Muscle of leg (tissue), 11 donors: Measurements from ENCODE around the gene KIF3A. TPM values are rescaled to one million over a fixed set of nuclear protein-coding genes. Genes with fewer than 3 reads are reported as not detected.

Source experiments
- DNase-seq: peaks from one replicate; pipeline ENCODE4 v3.0.0; 2013
- H3K27ac ChIP-seq: one replicate; pipeline ENCODE4 v1.5.1; 2013; ENCODE audit warnings: mild to moderate bottlenecking, low read length, control low read depth
- H3K27me3 ChIP-seq: one replicate; pipeline ENCODE4 v1.6.1; 2013; ENCODE audit warnings: low read length; ENCODE audit not compliant: control insufficient read depth, insufficient read depth
- H3K36me3 ChIP-seq: one replicate; pipeline ENCODE4 v1.6.1; 2013; ENCODE audit warnings: low read length; ENCODE audit not compliant: control insufficient read depth, insufficient read depth
- H3K4me1 ChIP-seq: one replicate; pipeline ENCODE4 v1.6.1; 2013; ENCODE audit warnings: low read length; ENCODE audit not compliant: control insufficient read depth, insufficient read depth
- H3K4me3 ChIP-seq: one replicate; pipeline ENCODE4 v1.5.1; 2013; ENCODE audit warnings: low read length, control low read depth
- H3K9me3 ChIP-seq: replicated peaks from 2 replicates; pipeline ENCODE4 v1.6.1; 2013; ENCODE audit warnings: low read depth, low read length; ENCODE audit not compliant: control insufficient read depth
- WGBS: methylation state at CpG from one replicate; pipeline ENCODE4 v1.1.5; 2013; ENCODE audit warnings: missing lambda C conversion rate; ENCODE audit not compliant: insufficient coverage; 5-methylcytosine and 5-hydroxymethylcytosine counted together
- polyA plus RNA-seq, 8 donors: library from polyadenylated mRNA; unstranded; fragments of 120-200 nt; gene quantifications; one replicate each; pipeline versions ENCODE4 v1.2.1 to v1.2.3, GENCODE V29; 2013; ENCODE audit warnings: inconsistent platforms in 1 of 8, low replicate concordance in 1 of 8; ENCODE audit not compliant: insufficient read length in 8 of 8, insufficient read depth in 1 of 8
- total RNA-seq: library from RNA; stranded (reverse); fragments of 120-200 nt; gene quantifications from one replicate; pipeline ENCODE4 v1.2.4, GENCODE V29; 2013

Gene KIF3A
- total and polyA plus RNA-seq, 9 donors = 4.2 to 10.3 (median 6.6) TPM

DNA sequence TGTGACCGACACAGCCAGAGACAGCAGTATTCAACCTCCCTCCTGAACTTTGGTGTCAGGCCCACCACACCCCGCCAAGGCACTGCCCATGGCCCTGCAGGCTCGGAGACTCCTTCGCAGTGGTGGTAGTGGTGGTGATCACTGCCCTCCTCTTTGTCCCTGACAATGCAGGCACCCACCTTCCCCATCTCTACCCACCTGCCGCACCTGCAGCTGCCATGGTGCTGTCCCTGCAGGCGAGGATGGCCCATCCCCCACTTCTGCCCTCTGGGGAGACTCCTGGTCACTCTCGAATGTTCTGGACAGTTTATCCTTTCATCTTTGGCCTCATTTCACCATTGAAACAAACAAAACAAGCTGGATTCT, 67.9 kb downstream of the KIF3A start:
- WGBS = 78% methylated on average over 4 of the region's 7 CpGs
- Histone ChIP-seq H3K9me3 (no peaks in the 10 kb centered on the region), H3K36me3 (no peaks in the 10 kb centered on the region), H3K27me3 (peaks cover 3% of the 10 kb centered on the region), H3K4me1 (no peaks in the 10 kb centered on the region), H3K27ac (no peak overlapping the region), H3K4me3 (no peak overlapping the region)
- DNase-seq = no peak

DNA sequence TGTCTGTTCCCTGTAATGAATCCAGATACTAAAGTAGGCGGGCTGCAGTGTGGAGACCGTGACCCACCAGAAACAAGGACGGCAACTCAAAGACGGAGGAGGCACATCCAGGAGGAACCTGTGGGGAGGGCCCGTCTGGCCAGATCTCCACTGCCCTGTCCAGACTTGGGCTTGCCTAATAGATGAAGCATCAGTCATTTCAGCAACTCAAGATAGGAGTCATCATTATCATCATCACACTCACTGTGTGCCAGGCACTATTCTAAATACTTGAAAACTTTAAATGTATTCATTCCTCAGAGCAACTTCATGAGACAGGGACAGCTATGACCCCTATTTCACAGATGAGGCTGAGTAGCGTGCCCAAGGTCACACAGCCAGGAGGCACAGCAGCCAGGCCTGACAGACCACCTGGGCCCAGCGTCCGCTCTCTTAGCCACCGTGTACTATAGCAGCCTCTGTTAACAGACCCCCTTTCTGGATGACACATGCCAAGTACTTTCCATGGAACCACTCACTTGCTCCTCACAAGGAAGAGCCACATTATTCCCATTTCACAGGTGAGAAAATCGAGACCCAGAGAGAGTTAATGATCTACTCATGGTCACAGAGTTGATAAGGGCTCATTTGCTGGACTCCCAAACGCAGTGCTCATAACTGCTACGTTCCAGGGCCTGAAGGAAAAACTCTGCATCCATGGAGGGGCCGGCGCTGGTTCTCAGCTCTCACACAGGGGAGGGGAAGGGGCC, 68.5 kb downstream of the KIF3A start:
- Histone ChIP-seq H3K27ac (no peak overlapping the region), H3K27me3 (peaks cover 3% of the 10 kb centered on the region), H3K4me1 (no peaks in the 10 kb centered on the region), H3K4me3 (no peak overlapping the region), H3K9me3 (no peaks in the 10 kb centered on the region), H3K36me3 (no peaks in the 10 kb centered on the region)
- DNase-seq = no peak
- WGBS = 72% methylated on average over 7 of the region's 14 CpGs

DNA sequence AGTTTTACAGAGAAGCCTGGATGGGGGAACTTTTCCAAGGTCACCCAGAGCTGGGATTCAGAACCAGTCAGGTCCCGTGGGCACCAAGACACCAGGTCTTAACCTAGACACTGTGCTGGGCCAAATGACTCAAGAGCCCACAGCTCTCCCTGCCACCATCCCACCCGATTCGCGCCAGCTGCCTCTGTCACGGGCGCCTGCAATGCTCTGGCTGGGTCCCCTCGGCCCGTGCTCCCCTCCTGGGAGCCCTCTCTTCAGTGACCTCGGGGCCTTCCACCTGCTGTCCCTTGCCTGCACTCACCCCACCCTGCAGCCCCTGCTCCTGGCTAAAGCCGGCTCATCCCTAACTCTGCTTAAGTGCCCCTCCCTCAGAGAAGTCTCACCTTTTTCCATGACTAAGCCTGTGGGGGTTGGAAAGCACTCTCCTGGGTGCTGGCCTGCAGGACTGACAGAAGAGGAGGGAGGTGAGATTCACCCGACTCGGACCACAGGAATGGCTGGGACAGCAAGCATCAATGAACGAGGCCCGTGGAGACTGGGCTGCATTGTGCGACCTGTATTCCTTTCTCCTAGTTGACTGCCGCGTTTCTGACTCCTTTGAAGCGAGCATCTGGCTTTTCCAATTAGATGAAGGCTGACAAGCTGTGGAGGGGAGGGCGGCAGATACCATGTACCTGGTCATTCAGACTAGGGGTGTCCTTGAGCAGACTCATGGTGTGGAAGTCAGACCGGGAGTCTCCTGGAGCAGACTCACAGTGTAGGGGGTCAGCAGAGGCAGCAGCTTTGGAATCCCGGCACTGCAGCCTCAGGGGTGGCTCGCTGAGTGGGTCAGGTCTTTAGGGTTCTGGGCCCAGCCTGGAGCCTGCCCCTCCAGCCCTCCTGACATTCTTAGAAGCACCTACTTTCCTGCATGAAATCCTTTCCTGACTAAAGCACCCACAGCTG, 69.3 kb downstream of the KIF3A start:
- WGBS = 58% methylated on average over 20 of the region's 22 CpGs
- no peaks in the 10 kb centered on the region for H3K36me3 ChIP-seq
- DNase-seq = no peak
- H3K27me3 ChIP-seq = peaks cover 3% of the 10 kb centered on the region
- no peak overlapping the region for H3K4me3 ChIP-seq
- H3K27ac ChIP-seq = no peak overlapping the region
- no peaks in the 10 kb centered on the region for H3K9me3 ChIP-seq
- peaks cover 6% of the 10 kb centered on the region for H3K4me1 ChIP-seq

DNA sequence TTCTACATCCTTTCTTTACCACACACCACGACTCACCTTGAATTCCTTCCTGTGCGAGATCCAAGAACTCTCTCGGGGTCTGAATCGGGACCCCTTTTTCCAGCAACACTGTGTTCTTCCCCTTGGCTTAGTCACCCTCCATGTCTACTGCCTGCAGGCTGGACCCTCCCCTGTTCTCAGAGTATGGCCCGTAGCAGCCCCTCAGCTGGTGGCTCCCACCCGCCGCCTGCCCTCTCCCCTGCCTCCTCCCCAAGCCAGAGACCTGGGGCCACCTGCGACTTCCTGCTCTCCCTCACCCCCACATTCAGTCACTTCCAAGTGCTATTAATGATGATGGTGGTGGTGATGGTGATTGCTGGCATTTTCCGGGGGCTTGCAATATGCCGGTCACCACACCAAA, 70.0 kb downstream of the KIF3A start:
- DNase-seq = no peak
- Histone ChIP-seq H3K36me3 (no peaks in the 10 kb centered on the region), H3K27ac (no peak overlapping the region), H3K4me3 (no peak overlapping the region), H3K4me1 (peaks cover 7% of the 10 kb centered on the region), H3K27me3 (peaks cover 3% of the 10 kb centered on the region), H3K9me3 (no peaks in the 10 kb centered on the region)
- 83% methylated on average over 5 of the region's 10 CpGs for WGBS

DNA sequence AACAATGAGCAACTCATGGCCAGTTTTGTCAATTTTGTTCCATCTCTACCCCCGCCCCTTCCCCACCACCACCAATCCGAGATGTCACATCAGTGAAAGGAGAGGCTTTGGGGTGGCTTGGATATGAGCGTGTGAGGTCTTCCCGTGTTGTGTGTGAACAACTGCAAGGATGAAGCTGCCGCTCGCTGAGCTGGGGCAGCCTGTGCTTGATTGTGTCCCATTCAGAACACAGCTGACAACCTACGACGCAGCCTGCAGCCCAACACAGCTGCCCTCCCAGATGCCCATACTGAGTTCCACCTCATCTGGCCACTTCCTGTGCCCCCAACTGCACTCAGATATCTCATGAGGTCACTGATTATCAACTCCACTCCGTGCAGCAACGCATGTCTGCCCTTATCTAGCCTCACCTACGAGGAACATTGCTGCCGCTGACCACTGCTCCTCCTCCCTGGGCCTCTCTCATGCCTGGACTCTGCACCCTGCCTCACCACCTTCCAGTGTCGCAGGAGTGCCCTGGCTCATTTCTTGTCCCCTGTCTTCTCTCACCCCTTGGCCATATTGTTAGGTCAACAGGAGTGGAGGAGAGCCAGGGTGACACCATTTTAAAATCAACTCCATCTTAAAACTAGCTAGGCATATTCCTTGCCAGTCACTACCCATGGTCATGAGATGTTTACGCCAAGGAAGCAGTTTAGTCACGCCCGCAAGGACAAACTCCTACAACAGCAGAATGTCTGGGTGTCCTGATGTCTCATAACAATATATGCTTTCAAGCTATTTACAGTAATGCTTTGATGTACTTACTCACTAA, 70.8 kb downstream of the KIF3A start:
- peaks cover 3% of the 10 kb centered on the region for H3K27me3 ChIP-seq

DNA sequence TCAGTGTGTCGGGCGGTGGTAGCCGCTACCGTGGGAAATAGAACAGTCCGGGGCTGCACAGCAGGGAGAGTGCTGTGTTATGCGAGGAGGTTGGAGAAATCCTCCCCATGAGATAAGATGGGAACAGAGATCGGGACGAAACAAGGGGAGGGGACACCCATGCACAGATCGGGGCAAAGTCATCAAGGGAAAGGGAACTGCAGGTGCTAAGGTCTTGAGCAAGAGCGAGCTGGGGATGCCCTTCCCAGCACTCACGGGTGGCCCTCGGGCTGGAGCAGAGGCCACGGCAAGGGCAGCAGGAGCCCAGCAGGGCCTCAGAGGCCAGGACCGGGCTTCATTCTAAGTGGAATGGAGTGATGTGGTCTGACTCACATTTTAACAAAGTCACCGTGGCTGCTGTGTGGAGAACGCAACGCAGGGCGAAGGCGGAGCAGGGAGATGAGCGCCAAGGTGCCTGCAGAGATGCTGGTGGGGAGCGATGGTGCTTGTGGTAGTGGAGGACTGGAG, 71.7 kb downstream of the KIF3A start:
- Histone ChIP-seq H3K36me3 (no peaks in the 10 kb centered on the region), H3K27ac (no peak overlapping the region), H3K27me3 (peaks cover 3% of the 10 kb centered on the region), H3K4me1 (peaks cover 7% of the 10 kb centered on the region), H3K9me3 (no peaks in the 10 kb centered on the region), H3K4me3 (no peak overlapping the region)
- DNase-seq = no peak
- WGBS = 88% methylated on average over 17 of the region's 21 CpGs

More for the DNA sequence above, 70.8 kb downstream of the KIF3A start:
- WGBS = 87% methylated on average over 8 of the region's 16 CpGs
- Histone ChIP-seq H3K4me3 (no peak overlapping the region), H3K27ac (no peak overlapping the region), H3K4me1 (peaks cover 7% of the 10 kb centered on the region), H3K36me3 (no peaks in the 10 kb centered on the region), H3K9me3 (no peaks in the 10 kb centered on the region)
- DNase-seq = no peak

DNA sequence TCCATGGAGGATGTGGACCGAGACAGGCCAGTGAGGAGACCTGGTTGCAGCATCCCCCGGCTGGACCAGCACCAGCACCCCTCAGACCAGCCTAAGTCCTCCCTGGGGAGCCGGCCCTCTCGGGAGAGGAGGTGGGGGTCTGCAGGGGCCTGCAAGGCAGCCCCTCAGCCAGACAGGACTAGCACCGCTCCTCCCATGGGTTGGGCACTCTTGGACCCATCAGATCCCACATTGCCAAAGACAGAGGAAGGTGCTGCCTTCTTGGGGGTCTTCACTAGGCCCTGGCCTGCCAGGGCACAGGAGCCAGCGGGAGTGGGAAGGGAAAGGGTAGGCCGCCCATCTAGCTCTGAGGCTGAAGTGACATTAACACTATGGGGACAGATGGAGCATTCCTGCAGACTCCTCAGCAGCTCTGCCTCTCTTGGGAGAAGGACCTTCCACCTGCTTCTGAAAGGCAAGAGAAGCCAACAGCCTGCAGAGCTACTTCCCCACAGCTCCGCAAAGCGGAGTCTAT, 72.6 kb downstream of the KIF3A start:
- WGBS = 91% methylated on average over 7 of the region's 9 CpGs
- no peaks in the 10 kb centered on the region for H3K36me3 ChIP-seq
- no peak overlapping the region for H3K27ac ChIP-seq
- H3K9me3 ChIP-seq = no peaks in the 10 kb centered on the region
- H3K4me3 ChIP-seq = no peak overlapping the region
- H3K4me1 ChIP-seq = peaks cover 7% of the 10 kb centered on the region
- peaks cover 3% of the 10 kb centered on the region for H3K27me3 ChIP-seq
- DNase-seq = no peak

DNA sequence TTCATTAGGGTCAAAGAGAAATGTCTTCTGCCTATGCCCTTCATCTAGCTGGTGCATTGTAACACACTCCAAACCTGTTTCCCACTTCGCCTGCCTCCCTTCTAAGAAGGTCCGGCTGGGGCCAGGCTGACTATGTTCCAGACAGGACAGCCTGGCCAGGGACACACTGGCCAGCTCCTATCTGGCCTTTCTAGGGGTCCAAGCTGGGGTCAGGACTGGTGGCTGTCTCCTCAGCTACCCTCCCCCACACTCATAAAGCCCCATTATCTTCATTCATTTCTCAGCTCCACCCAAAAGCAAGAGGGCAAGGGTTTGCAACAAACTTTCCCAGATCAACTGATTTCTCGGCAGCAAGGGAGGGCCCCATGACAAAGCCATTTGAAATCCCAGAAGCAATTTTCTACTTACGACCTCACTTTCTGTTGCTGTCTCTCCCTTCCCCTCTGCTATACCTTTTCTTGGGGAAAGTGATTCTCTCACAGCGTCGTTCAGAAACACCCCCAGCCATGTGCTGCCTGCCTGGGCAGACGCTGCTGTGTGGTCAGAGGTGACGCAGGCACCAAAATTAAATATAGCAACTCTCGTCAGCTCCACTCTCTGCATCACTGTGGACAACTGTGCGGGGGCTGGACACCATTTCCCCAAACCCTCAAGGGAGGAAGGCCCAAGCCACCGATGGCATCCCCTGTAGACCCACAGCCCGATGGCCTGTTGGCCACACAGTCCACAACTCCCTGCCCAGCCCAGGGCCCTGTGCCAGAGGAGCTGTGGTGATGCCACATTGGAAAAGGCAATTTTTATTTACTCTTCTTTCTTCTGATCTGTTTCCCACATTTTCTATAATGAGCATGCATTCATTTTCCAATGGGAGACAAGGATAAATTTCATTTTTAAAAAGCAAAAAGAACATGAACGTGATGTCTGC, 73.3 kb downstream of the KIF3A start:
- no peaks in the 10 kb centered on the region for H3K9me3 ChIP-seq
- H3K27me3 ChIP-seq = peaks cover 3% of the 10 kb centered on the region
- WGBS = 52% methylated on average over 12 of the region's 13 CpGs
- no peaks in the 10 kb centered on the region for H3K36me3 ChIP-seq
- no peak for DNase-seq
- no peak overlapping the region for H3K27ac ChIP-seq
- peaks cover 7% of the 10 kb centered on the region for H3K4me1 ChIP-seq
- H3K4me3 ChIP-seq = no peak overlapping the region
